C4-2B (cell line): ENCODE data around the gene GOLPH3.
A peak's percentile ranks its signal among the peaks of the same experiment; 100 is the strongest.

Experiments
- H3K27ac ChIP-seq: fragments of 450-650 bp; 2 replicates; pipeline ENCODE4 v1.5.1; 2017
- ZFX ChIP-seq: fragments of 450-650 bp; IDR thresholded peaks from 2 replicates; pipeline ENCODE4 v1.6.1; 2017
- TF ChIP-seq, protein P1 (sequence below): fragments of 450-650 bp; conservative IDR thresholded peaks from 2 replicates; pipeline ENCODE4 v1.5.1; 2017; ENCODE audit warnings: mild to moderate bottlenecking

The GOLPH3 gene

DNA sequence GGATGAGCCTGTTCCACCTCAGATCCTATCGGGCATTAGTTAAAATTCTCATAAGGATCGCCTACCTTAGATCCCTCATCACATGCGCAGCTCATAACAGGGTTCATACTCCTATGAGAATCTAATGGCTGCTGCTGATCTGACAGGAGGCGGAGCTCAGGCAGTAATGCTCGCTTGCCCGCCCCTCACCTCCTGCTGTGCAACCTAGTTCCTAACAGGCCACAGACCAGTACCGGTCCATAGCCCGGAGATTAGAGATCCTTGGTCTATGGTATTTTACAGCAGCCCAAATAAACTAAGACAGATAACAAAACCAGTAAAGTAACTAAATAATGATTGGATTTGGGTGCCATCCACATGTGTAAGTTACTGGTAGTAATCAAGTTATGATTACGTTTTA is 17.5 kb downstream of the GOLPH3 start:
- no peak for TF ChIP-seq ZFX
- TF ChIP-seq, protein P1, sequence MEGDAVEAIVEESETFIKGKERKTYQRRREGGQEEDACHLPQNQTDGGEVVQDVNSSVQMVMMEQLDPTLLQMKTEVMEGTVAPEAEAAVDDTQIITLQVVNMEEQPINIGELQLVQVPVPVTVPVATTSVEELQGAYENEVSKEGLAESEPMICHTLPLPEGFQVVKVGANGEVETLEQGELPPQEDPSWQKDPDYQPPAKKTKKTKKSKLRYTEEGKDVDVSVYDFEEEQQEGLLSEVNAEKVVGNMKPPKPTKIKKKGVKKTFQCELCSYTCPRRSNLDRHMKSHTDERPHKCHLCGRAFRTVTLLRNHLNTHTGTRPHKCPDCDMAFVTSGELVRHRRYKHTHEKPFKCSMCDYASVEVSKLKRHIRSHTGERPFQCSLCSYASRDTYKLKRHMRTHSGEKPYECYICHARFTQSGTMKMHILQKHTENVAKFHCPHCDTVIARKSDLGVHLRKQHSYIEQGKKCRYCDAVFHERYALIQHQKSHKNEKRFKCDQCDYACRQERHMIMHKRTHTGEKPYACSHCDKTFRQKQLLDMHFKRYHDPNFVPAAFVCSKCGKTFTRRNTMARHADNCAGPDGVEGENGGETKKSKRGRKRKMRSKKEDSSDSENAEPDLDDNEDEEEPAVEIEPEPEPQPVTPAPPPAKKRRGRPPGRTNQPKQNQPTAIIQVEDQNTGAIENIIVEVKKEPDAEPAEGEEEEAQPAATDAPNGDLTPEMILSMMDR: no peak
- H3K27ac ChIP-seq: no peak overlapping the region

DNA sequence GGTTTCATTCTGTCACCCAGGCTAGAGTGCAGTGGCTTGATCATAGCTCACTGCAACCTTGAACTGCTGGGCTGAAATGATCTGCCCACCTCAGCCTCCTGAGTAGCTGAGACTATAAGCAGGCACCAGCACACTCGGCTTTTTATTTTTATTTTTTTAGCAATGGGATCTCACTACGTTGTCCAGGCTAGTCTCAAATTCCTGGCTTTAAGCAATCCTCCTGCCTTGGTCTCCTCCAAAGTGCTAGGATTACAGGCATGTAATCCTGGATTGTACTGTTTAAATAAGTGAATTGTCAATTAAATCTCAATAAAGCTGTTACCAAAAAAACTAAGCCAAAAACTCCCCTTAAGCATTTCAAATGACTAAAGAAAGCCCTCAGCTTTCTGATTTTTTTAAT is 18.9 kb downstream of the GOLPH3 start:
- peak overlapping the region; percentile 42 for H3K27ac ChIP-seq
- no peak for TF ChIP-seq ZFX
- TF ChIP-seq, protein P1: no peak

DNA sequence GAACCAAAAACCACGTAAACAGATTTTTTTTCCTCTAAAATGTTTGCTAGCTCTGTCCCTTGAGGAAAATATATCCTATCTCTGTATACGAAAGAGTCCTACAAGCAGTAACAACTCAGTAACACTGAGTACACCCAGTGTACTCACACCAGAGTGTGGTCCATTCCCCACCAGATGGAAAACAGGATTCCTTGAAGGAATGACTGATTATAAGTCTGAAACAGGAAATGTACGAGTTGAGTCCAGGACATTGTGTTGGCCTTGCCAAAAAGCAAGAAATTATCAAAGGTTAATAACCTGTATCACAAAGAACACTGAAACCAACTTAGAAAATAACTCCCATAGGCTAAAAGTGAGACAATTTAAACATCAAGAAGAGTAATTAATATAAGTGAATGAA is 20.4 kb downstream of the GOLPH3 start:
- no peak overlapping the region for H3K27ac ChIP-seq
- TF ChIP-seq, protein P1: no peak
- no peak for TF ChIP-seq ZFX

DNA sequence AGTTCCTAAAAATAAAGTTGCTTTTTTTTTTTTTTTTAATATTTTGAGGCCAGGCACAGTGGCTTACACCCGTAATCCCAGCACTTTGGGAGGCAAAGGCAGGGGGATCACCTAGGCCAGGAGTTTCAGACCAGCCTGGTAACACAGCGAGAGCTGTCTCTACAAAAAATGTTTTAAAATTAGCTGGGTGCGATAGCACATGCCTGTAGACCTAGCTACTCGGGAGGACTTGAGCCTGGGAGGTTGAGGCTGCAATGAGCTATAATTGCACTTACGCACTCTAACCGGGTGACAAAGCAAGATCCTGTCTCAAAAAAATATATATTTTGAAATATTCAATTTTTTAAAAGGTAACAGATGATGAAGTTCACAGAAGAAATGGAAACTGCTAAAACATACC is 22.9 kb downstream of the GOLPH3 start:
- no peak for TF ChIP-seq ZFX
- TF ChIP-seq, protein P1: no peak
- no peak overlapping the region for H3K27ac ChIP-seq

DNA sequence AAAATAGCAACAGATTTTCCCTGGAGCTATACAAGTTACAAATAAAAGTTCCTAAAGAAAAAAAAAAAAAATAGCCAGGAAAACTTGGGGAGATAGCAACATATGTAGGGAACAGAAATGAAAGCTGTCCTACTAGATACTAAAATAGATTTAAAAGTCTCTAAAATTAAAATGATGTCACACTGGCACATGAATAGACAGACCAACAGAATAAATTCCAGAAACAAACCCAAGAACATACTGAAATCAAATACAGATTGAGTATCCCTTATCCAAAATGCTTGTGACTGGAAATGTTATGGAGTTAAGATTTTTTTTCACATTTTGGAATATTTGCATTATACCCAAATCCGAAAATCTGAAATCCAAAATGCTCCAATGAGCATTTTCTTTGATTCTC is 23.8 kb downstream of the GOLPH3 start:
- no peak overlapping the region for H3K27ac ChIP-seq
- TF ChIP-seq ZFX: no peak
- TF ChIP-seq, protein P1: no peak

DNA sequence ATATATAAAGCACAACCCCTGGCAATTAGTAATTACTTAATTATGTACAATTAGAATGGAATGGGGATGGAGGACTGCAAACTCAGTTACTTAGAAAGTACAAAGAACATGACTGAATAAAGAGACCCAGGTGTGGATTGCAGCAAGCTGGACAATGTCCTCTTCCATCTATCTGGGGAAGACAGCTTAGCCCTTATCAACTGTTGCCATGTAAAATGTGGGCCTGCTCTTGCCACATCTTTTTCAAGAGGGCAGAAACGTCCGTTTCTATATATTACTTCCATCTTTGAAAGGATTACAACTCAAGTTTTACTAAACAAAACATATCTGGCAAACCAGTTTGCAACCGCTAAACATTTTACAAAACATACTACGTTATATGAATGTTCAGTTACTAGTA is 26.2 kb downstream of the GOLPH3 start:
- no peak overlapping the region for H3K27ac ChIP-seq
- TF ChIP-seq, protein P1: no peak
- TF ChIP-seq ZFX: no peak

DNA sequence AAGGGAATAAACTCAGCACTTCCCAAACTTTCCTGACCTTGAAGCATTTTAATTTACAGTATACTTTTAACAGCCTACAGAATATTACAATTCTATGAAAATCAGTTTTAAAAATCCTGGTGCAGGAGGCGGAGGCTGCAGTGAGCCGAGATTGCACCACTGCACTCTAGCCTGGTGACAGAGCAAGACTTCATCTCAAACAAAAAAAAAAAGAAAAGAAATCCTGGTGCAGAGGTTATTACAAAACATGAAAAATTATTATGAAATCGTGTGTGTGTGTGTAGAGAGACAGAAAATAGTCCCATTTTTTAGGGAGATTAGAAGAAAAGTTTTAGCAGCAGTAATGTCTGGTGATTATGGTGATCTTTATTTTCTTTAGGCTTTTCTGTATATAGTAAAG is 26.9 kb downstream of the GOLPH3 start:
- no peak for TF ChIP-seq ZFX
- TF ChIP-seq, protein P1: no peak
- no peak overlapping the region; the same call in 1 of the 2 replicates for H3K27ac ChIP-seq
